Suprapubic skin (tissue), 3 donors: ENCODE data around the gene SPON2.

Experiments
- POLR2AphosphoS5 ChIP-seq, 3 donors: sonication (generic); formaldehyde crosslinking; IDR thresholded peaks; one replicate each; pipeline ENCODE4 v1.6.1; 2017; ENCODE audit warnings: antibody characterized with exemption in 3 of 3
- TF ChIP-seq, protein P1 (sequence below), 2 donors: fragments of 200-600 bp in 1 of 2; fragments of 450-650 bp in 1 of 2; sonication (generic) in 1 of 2; IDR thresholded peaks; one replicate each; pipeline ENCODE4 v1.5.1; 2016 to 2019; ENCODE audit warnings: antibody characterized with exemption in 2 of 2, mild to moderate bottlenecking in 1 of 2, moderate library complexity in 1 of 2

GRCh38 chr4:1210971-1211370 lies 38.6 kb upstream of the SPON2 start:
- TF ChIP-seq POLR2AphosphoS5 (IDR thresholded peaks at IDR 0.05), result no peak
- TF ChIP-seq, protein P1, sequence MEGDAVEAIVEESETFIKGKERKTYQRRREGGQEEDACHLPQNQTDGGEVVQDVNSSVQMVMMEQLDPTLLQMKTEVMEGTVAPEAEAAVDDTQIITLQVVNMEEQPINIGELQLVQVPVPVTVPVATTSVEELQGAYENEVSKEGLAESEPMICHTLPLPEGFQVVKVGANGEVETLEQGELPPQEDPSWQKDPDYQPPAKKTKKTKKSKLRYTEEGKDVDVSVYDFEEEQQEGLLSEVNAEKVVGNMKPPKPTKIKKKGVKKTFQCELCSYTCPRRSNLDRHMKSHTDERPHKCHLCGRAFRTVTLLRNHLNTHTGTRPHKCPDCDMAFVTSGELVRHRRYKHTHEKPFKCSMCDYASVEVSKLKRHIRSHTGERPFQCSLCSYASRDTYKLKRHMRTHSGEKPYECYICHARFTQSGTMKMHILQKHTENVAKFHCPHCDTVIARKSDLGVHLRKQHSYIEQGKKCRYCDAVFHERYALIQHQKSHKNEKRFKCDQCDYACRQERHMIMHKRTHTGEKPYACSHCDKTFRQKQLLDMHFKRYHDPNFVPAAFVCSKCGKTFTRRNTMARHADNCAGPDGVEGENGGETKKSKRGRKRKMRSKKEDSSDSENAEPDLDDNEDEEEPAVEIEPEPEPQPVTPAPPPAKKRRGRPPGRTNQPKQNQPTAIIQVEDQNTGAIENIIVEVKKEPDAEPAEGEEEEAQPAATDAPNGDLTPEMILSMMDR (IDR thresholded peaks at IDR 0.05), result no peak
